GM12878 (cell line): Measurements from ENCODE around the gene ZNF644. TPM values are rescaled to one million over a fixed set of nuclear protein-coding genes. Genes with fewer than 3 reads are reported as not detected.
A peak's percentile ranks its signal among the peaks of the same experiment; 100 is the strongest.

Experiments
- ATAC-seq: fragments of 200-7000 bp; cut with Tn5 transposase; 3 replicates; pipeline ENCODE4 v1.9.1; 2020; ENCODE audit warnings: mild to moderate bottlenecking, moderate library complexity
- BruUV-seq: library from RNA; stranded (reverse); fragments of 400-500 nt; replicated peaks from 2 replicates; lab custom pipeline; 2021; lab: Mats Ljungman, UMichigan
- CTCF ChIA-PET: fragments of 300-600 bp; sonication (Branson Sonifier 250); formaldehyde crosslinking; extraction: SDS; loops from one replicate; lab custom pipeline; 2021; ENCODE audit warnings: inconsistent platforms; lab: Yijun Ruan, JAX
- POLR2A ChIA-PET: fragments of 350-600 bp; formaldehyde crosslinking; extraction: SDS; loops from one replicate; lab custom pipeline; 2021; ENCODE audit warnings: inconsistent platforms; lab: Charles Lee
- RAD21 ChIA-PET: fragments of 300-600 bp; sonication (Branson Sonifier 250); formaldehyde crosslinking; loops from one replicate; lab custom pipeline; 2023; ENCODE audit warnings: antibody characterized with exemption; ENCODE audit not compliant: unreplicated experiment; lab: Charles Lee
- SMC1A ChIA-PET: fragments of 300-600 bp; sonication (Branson Sonifier 250); formaldehyde crosslinking; loops from one replicate; lab custom pipeline; 2023; ENCODE audit not compliant: unreplicated experiment, uncharacterized antibody; lab: Charles Lee
- DNase-seq: peaks from one replicate; pipeline ENCODE4 v3.0.0-alpha.2; 2011; ENCODE audit warnings: low read depth, low spot score
- FAIRE-seq: peaks from 3 replicates; lab custom pipeline; 2011; peaks lifted over from hg19 to GRCh38; lab: Jason Lieb, UNC
- H2AFZ ChIP-seq: 2 replicates; pipeline ENCODE4 v1.6.0; 2011; ENCODE audit warnings: low read depth, low read length, control low read depth; ENCODE audit not compliant: control insufficient read depth
- H3K27ac ChIP-seq: 2 replicates; pipeline ENCODE4 v1.5.1; 2011; ENCODE audit warnings: control low read depth; ENCODE audit not compliant: control insufficient read depth, insufficient read depth
- H3K27me3 ChIP-seq, 2 experiments: replicated peaks in 1 of 2; 2 replicates each; pipeline versions ENCODE4 v1.6.0 to v1.6.1; 2011; ENCODE audit warnings: low read length in 1 of 2; ENCODE audit not compliant: control insufficient read depth in 2 of 2, insufficient read depth in 2 of 2
- H3K36me3 ChIP-seq, 2 experiments: 2 replicates each; pipeline ENCODE4 v1.5.1; 2011; ENCODE audit warnings: low read length in 1 of 2; ENCODE audit not compliant: control insufficient read depth in 2 of 2, insufficient read depth in 2 of 2
- H3K4me1 ChIP-seq: 2 replicates; pipeline ENCODE4 v1.6.1; 2011; ENCODE audit warnings: mild to moderate bottlenecking, low read length, moderate library complexity, mixed read lengths; ENCODE audit not compliant: control insufficient read depth, insufficient read depth
- H3K4me2 ChIP-seq: 2 replicates; pipeline ENCODE4 v1.6.0; 2011; ENCODE audit warnings: control low read depth; ENCODE audit not compliant: control insufficient read depth, insufficient read depth
- H3K4me3 ChIP-seq: fragments of 200-600 bp; sonication (generic); 2 replicates; pipeline ENCODE4 v1.5.1; 2016
- H3K79me2 ChIP-seq: 2 replicates; pipeline ENCODE4 v1.6.0; 2011; ENCODE audit warnings: low read length; ENCODE audit not compliant: control insufficient read depth, insufficient read depth
- H3K9ac ChIP-seq: 2 replicates; pipeline ENCODE4 v1.8.0; 2011; ENCODE audit warnings: low read length, control low read depth, mixed read lengths; ENCODE audit not compliant: control insufficient read depth, insufficient read depth
- H3K9me3 ChIP-seq: replicated peaks from 3 replicates; pipeline ENCODE4 v1.5.1; 2011; ENCODE audit warnings: mild to moderate bottlenecking, low read length; ENCODE audit not compliant: control insufficient read depth, insufficient read depth
- H4K20me1 ChIP-seq: 2 replicates; pipeline ENCODE4 v1.6.0; 2011; ENCODE audit not compliant: control insufficient read depth, insufficient read depth
- ATF3 ChIP-seq: IDR thresholded peaks from 2 replicates; pipeline ENCODE4 v1.6.1; 2011; ENCODE audit warnings: low read depth, mild to moderate bottlenecking, low read length, moderate library complexity, borderline replicate concordance; ENCODE audit errors: extremely low read depth
- CBX3 ChIP-seq: fragments of 200-600 bp; sonication (generic); IDR thresholded peaks from 2 replicates; pipeline ENCODE4 v1.6.1; 2016; ENCODE audit warnings: low read depth, borderline replicate concordance
- CBX5 ChIP-seq: sonication (generic); IDR thresholded peaks from 2 replicates; pipeline ENCODE4 v1.6.1; 2016; ENCODE audit warnings: low read depth, moderate library complexity, mild to moderate bottlenecking, inconsistent platforms
- DPF2 ChIP-seq: fragments of 450-650 bp; IDR thresholded peaks from 2 replicates; pipeline ENCODE4 v1.6.1; 2017; ENCODE audit warnings: mild to moderate bottlenecking
- IRF5 ChIP-seq: fragments of 450-650 bp; IDR thresholded peaks from 2 replicates; pipeline ENCODE4 v1.6.1; 2017; ENCODE audit warnings: borderline replicate concordance
- KAT2A ChIP-seq: conservative IDR thresholded peaks from 2 replicates; pipeline ENCODE4 v1.6.1; 2011; ENCODE audit warnings: low read depth, low read length; ENCODE audit not compliant: control insufficient read depth
- MYB ChIP-seq: fragments of 150-350 bp; IDR thresholded peaks from 2 replicates; pipeline ENCODE4 v1.6.1; 2014; ENCODE audit warnings: mild to moderate bottlenecking, low read depth, low read length, borderline replicate concordance
- NRF1 ChIP-seq: conservative IDR thresholded peaks from 2 replicates; pipeline ENCODE4 v1.6.1; 2011; ENCODE audit warnings: mild to moderate bottlenecking, low read depth, low read length, improper control_type of control experiment
- RAD21 ChIP-seq: IDR thresholded peaks from 2 replicates; pipeline ENCODE4 v1.6.1; 2011; ENCODE audit warnings: mild to moderate bottlenecking, low read depth, low read length, moderate library complexity; ENCODE audit not compliant: insufficient read depth
- RBBP5 ChIP-seq: fragments of 200-600 bp; sonication (generic); conservative IDR thresholded peaks from 2 replicates; pipeline ENCODE4 v1.6.1; 2016
- RCOR1 ChIP-seq: conservative IDR thresholded peaks from 2 replicates; pipeline ENCODE4 v1.6.1; 2012; ENCODE audit warnings: low read depth, low read length, improper control_type of control experiment
- RELA ChIP-seq: fragments of 450-650 bp; IDR thresholded peaks from 2 replicates; pipeline ENCODE4 v1.8.0; 2014; ENCODE audit warnings: borderline replicate concordance; ENCODE audit not compliant: partially characterized antibody
- YBX1 ChIP-seq: fragments of 450-650 bp; IDR thresholded peaks from 2 replicates; pipeline ENCODE4 v1.6.1; 2016; ENCODE audit warnings: antibody characterized with exemption
- WGBS: methylation state at CpG from one replicate; pipeline ENCODE4 v1.1.6; 2016; ENCODE audit warnings: low lambda C conversion rate; ENCODE audit not compliant: insufficient replicate concordance, insufficient coverage; ENCODE audit errors: missing lambda C conversion rate; 5-methylcytosine and 5-hydroxymethylcytosine counted together
- in situ Hi-C: fragments of 300-500 bp; cut with MboI; formaldehyde crosslinking; loops from 9 replicates; pipeline ENCODE4 v1.14.3; 2018; ENCODE audit warnings: mixed read lengths
- intact Hi-C: fragments of 100-400 bp; cut with micrococcal nuclease; formaldehyde crosslinking; loops from one replicate; pipeline ENCODE4 v1.14.2; 2022; ENCODE audit not compliant: unreplicated experiment
- polyA plus RNA-seq, 11 experiments: library from polyadenylated mRNA; depleted of rRNA in 4 of 11; unstranded in 6 of 11; stranded (reverse) in 5 of 11; fragments of >200 nt; fragmentation: Nextera tagmentation in 4 of 11; fragmentation: Illumina TruSeq in 1 of 11; extraction: Ambion mirVana in 4 of 11; extraction: Trizol in 1 of 11; gene quantifications; 1 replicate in 1 of 11; 2 replicates in 10 of 11; pipeline versions ENCODE4 v1.2.1 to v1.2.3, GENCODE V29; 2011 to 2016; ENCODE audit warnings: inconsistent platforms in 2 of 11, missing spikeins in 2 of 11, low read depth in 1 of 11
- total RNA-seq, 4 experiments: library from RNA; depleted of rRNA in 3 of 4; stranded (reverse); fragments of >200 nt in 3 of 4; fragmentation: Illumina TruSeq in 1 of 4; extraction: Trizol in 1 of 4; gene quantifications; 2 replicates each; pipeline versions ENCODE4 v1.2.1 to v1.2.3, GENCODE V29; 2013 to 2021
- TF ChIP-seq, protein P1 (sequence below): fragments of 450-650 bp; IDR thresholded peaks from 2 replicates; pipeline ENCODE4 v1.6.1; 2017; ENCODE audit warnings: mild to moderate bottlenecking, moderate library complexity
- TF ChIP-seq, protein P2 (sequence below): fragments of 450-650 bp; formaldehyde crosslinking; IDR thresholded peaks from 2 replicates; pipeline ENCODE4 v1.5.0; 2022; ENCODE audit warnings: mild to moderate bottlenecking, missing genetic modification characterization

ZNF644 gene
- total and polyA plus RNA-seq, 10 of the 15 experiments (the other 5 are each of a cell fraction or from before 2014, with no cell fraction given): 17.7 to 55.3 (median 29.5) TPM

- no peak for TF ChIP-seq ATF3
- no peak for TF ChIP-seq MYB
- TF ChIP-seq, protein P1, sequence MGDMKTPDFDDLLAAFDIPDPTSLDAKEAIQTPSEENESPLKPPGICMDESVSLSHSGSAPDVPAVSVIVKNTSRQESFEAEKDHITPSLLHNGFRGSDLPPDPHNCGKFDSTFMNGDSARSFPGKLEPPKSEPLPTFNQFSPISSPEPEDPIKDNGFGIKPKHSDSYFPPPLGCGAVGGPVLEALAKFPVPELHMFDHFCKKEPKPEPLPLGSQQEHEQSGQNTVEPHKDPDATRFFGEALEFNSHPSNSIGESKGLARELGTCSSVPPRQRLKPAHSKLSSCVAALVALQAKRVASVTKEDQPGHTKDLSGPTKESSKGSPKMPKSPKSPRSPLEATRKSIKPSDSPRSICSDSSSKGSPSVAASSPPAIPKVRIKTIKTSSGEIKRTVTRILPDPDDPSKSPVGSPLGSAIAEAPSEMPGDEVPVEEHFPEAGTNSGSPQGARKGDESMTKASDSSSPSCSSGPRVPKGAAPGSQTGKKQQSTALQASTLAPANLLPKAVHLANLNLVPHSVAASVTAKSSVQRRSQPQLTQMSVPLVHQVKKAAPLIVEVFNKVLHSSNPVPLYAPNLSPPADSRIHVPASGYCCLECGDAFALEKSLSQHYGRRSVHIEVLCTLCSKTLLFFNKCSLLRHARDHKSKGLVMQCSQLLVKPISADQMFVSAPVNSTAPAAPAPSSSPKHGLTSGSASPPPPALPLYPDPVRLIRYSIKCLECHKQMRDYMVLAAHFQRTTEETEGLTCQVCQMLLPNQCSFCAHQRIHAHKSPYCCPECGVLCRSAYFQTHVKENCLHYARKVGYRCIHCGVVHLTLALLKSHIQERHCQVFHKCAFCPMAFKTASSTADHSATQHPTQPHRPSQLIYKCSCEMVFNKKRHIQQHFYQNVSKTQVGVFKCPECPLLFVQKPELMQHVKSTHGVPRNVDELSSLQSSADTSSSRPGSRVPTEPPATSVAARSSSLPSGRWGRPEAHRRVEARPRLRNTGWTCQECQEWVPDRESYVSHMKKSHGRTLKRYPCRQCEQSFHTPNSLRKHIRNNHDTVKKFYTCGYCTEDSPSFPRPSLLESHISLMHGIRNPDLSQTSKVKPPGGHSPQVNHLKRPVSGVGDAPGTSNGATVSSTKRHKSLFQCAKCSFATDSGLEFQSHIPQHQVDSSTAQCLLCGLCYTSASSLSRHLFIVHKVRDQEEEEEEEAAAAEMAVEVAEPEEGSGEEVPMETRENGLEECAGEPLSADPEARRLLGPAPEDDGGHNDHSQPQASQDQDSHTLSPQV: no peak
- no peak for TF ChIP-seq KAT2A
- TF ChIP-seq YBX1: no peak
- TF ChIP-seq RCOR1: no peak
These were observed 16.6 kb downstream of the ZNF644 start (continued) for GRCh38 chr1:91005285-91005684.

- intact Hi-C loops (loop anchor here (10.0 kb wide), 1 partner anchor 61 kb away; no protein-coding TSS in a partner anchor), in situ Hi-C loops (no loop called here)
- H3K4me3 ChIP-seq: no peak overlapping the region
- BruUV-seq: no TSS peak
- H3K79me2 ChIP-seq: peaks cover 49% of the 10 kb centered on the region
- ChIA-PET SMC1A (no interaction called here), POLR2A (interaction anchor here (1.0 kb wide), 1 partner anchor 14 kb away, joined by 3 read pairs; no protein-coding TSS in a partner anchor), CTCF (no interaction called here), RAD21 (no interaction called here)
- no peaks in the 10 kb centered on the region for H3K4me1 ChIP-seq
- 78% methylated on average over 2 of the region's 2 CpGs for WGBS
- no peak overlapping the region for H2AFZ ChIP-seq
- no peaks in the 10 kb centered on the region for H3K27me3 ChIP-seq
- ATAC-seq: no peak
- DNase-seq: no peak
- no peaks in the 10 kb centered on the region; the same call in 1 of the 2 replicates for H4K20me1 ChIP-seq
- H3K9ac ChIP-seq: no peak overlapping the region
- no peak overlapping the region for H3K27ac ChIP-seq
- no peak for FAIRE-seq
- no peak overlapping the region for H3K4me2 ChIP-seq
- peaks cover 0 to 2% of the 10 kb centered on the region in 2 experiments; a peak in 1 of 4 replicates for H3K36me3 ChIP-seq
- H3K9me3 ChIP-seq: peaks cover 10% of the 10 kb centered on the region
- no peak for TF ChIP-seq RAD21
- TF ChIP-seq RELA: no peak
- no peak for TF ChIP-seq IRF5
- TF ChIP-seq CBX5: peak; percentile 59; the same call in 1 of the 2 replicates
- TF ChIP-seq CBX3: 0 out of 2 replicates have a peak, but pooled peaks have one; percentile 67
- no peak for TF ChIP-seq RBBP5
- TF ChIP-seq DPF2: no peak
- no peak for TF ChIP-seq NRF1
- TF ChIP-seq, protein P2, sequence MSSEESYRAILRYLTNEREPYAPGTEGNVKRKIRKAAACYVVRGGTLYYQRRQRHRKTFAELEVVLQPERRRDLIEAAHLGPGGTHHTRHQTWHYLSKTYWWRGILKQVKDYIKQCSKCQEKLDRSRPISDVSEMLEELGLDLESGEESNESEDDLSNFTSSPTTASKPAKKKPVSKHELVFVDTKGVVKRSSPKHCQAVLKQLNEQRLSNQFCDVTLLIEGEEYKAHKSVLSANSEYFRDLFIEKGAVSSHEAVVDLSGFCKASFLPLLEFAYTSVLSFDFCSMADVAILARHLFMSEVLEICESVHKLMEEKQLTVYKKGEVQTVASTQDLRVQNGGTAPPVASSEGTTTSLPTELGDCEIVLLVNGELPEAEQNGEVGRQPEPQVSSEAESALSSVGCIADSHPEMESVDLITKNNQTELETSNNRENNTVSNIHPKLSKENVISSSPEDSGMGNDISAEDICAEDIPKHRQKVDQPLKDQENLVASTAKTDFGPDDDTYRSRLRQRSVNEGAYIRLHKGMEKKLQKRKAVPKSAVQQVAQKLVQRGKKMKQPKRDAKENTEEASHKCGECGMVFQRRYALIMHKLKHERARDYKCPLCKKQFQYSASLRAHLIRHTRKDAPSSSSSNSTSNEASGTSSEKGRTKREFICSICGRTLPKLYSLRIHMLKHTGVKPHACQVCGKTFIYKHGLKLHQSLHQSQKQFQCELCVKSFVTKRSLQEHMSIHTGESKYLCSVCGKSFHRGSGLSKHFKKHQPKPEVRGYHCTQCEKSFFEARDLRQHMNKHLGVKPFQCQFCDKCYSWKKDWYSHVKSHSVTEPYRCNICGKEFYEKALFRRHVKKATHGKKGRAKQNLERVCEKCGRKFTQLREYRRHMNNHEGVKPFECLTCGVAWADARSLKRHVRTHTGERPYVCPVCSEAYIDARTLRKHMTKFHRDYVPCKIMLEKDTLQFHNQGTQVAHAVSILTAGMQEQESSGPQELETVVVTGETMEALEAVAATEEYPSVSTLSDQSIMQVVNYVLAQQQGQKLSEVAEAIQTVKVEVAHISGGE (CRISPR knock-in tag): no peak
These were observed 17.7 kb downstream of the ZNF644 start for GRCh38 chr1:91004145-91004544.
